ENCODE results near the gene MCL1.
A peak's percentile ranks its signal among the peaks of the same experiment; 100 is the strongest.

Gene MCL1

DNA sequence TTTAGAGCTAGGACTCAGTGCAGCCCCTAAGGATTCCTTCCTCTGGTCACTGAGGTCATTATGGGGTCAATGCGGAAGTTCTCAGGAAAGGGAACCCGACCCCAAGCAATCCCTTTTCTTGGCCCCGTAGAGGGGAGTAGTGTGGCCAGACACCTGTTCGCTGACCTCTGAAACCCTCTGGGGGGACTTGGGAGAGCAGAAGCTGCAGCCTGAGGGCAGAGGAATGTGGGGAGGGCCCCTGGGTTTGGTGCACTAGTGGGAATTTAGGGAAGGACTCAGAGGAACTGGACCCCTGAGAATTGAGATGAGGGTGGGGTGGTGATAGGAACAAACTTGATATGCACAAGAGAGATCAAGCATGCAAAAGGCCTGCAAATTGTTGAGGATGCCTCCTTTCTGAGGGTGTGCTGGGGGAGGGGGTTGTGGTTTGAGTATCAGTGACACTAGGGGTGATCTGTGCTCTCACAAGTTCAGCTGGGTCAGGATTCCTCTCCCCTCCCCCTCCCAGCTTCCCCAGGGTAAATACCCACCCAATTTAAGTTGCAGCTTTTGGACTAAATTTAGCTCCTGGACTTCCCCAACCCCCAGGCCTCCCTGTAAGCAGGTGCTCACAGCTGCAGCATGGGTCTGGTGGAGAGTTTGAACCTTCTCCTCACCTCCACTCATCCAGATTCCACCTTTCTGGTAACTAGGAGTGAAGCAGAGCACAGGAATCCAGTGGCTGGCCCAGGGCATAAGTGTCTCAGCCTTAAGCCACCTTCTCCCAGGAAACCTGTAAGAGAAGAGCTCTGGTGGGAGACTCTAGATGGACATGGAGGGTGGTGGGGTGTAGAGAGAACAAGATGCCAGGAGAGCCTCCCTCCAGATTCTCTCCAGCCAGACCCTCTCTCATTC lies 16.7 kb downstream of the MCL1 start:
- no peak overlapping the region; the same call in 1 of the 2 replicates for H3K4me3 ChIP-seq (ENCODE audit: control insufficient read depth, low read depth, low read length)
- DNase-seq (ENCODE audit: low read depth), result no peak
- TF ChIP-seq, protein P1, sequence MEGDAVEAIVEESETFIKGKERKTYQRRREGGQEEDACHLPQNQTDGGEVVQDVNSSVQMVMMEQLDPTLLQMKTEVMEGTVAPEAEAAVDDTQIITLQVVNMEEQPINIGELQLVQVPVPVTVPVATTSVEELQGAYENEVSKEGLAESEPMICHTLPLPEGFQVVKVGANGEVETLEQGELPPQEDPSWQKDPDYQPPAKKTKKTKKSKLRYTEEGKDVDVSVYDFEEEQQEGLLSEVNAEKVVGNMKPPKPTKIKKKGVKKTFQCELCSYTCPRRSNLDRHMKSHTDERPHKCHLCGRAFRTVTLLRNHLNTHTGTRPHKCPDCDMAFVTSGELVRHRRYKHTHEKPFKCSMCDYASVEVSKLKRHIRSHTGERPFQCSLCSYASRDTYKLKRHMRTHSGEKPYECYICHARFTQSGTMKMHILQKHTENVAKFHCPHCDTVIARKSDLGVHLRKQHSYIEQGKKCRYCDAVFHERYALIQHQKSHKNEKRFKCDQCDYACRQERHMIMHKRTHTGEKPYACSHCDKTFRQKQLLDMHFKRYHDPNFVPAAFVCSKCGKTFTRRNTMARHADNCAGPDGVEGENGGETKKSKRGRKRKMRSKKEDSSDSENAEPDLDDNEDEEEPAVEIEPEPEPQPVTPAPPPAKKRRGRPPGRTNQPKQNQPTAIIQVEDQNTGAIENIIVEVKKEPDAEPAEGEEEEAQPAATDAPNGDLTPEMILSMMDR (IDR thresholded peaks at IDR 0.05; ENCODE audit: control insufficient read depth, insufficient read depth, low read depth, low read length, missing control alignments), result no peak

DNA sequence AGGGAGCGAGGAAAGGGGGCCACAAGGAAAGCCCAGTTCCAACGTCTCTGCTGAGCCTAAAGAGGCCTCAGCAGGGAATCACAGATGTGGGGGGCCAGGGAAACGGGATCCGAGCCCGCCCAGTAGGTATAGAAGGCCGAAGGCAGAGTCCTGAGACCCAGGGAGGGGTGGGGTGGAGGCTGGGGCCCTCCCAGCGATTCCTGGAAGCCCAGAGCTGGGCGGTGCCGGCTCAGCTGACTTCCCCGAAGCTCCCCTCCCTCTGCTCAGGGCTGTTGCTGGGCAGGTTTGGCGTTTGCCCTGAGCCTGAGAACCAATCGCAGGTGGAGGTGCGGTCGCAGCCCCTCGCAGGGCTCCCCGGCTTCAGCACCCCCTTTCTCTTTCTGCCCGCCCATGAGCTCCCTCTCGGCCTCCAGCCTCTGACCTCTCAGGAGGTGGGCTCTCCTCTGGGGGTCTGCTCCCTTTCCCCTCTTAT lies 17.4 kb downstream of the MCL1 start:
- TF ChIP-seq, protein P1 (IDR thresholded peaks at IDR 0.05; ENCODE audit: control insufficient read depth, insufficient read depth, low read depth, low read length, missing control alignments), result no peak
- peak; percentile 86 for DNase-seq (ENCODE audit: low read depth)
- H3K4me3 ChIP-seq (ENCODE audit: control insufficient read depth, low read depth, low read length), result peak overlapping the region; percentile 53

DNA sequence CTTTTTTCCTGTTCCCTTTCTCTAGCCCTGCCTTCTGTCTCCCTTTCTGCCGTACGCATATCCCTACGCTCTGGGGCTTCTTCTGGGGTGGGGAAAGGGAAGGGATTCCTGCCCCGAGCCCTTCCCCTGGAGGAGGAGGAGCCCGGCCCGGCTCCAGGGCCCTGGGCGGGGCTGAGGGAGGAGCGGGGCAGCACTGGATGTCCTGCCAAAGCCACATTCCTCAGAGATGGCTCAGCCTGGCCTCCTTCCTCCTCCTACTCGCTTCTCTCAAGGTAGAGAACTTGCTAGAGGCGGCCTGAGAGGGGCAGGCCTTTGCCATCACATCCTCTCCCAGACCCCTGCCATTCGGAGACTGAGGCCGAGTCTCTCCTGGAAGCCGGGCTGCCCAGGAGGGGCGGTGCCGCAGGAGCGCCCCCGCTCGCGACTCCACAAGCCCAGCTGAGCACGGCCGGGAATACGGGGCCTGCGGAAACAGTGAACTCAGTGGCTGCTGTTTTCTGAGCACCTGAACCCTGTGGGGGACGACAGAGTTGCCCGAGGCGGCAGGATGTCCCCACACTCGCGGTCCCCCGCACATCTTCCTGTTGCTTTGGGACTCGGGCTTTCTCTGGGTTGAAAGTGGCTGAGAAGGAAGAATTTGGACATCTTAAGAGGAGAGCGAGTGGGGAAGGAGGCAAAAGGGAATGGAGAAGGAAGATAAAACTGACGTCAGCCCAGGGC lies 18.0 kb downstream of the MCL1 start:
- peak; percentile 97 for DNase-seq (ENCODE audit: low read depth)
- TF ChIP-seq, protein P1 (IDR thresholded peaks at IDR 0.05; ENCODE audit: control insufficient read depth, insufficient read depth, low read depth, low read length, missing control alignments), result peak; percentile 37
- peak overlapping the region; percentile 53 for H3K4me3 ChIP-seq (ENCODE audit: control insufficient read depth, low read depth, low read length)

DNA sequence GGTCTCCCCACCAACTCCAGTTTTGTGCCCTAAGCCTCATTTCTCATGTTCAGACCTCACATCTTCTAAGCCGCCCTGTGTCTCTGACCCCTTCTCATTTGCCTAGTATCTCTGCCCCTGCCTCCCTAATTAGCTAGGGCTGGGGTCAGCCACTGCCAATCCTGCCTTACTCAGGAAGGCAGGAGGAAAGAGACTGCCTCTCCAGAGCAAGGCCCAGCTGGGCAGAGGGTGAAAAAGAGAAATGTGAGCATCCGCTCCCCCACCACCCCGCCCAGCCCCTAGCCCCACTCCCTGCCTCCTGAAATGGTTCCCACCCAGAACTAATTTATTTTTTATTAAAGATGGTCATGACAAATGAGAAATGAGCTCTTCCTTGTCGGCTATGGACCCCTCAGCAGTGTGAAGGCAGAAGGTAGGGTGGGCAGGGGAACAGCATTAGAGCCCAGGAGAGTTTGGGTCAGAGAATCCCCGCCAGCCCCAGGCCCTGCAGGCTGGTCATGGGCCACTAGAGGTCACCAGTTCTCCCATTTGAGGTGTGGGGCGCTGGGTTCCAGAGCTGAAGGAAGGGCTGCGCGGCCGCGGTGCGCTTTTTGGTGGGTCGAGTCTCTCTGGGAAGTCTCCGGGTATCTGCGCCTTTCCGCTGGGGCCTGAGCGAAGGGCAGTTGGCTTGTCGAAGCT lies 18.7 kb downstream of the MCL1 start:
- no peak for DNase-seq (ENCODE audit: low read depth)
- TF ChIP-seq, protein P1 (IDR thresholded peaks at IDR 0.05; ENCODE audit: control insufficient read depth, insufficient read depth, low read depth, low read length, missing control alignments), result peak; percentile 88
- peak overlapping the region; percentile 53 for H3K4me3 ChIP-seq (ENCODE audit: control insufficient read depth, low read depth, low read length)

DNA sequence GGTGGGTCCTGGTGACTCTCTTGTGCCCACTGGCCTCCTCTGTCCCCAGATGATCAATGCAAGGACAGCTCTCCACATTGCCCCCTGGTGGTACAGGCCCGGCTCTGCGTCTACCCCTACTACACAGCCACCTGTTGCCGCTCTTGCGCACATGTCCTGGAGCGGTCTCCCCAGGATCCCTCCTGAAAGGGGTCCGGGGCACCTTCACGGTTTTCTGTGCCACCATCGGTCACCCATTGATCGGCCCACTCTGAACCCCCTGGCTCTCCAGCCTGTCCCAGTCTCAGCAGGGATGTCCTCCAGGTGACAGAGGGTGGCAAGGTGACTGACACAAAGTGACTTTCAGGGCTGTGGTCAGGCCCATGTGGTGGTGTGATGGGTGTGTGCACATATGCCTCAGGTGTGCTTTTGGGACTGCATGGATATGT lies 19.4 kb downstream of the MCL1 start:
- DNase-seq (ENCODE audit: low read depth), result no peak
- H3K4me3 ChIP-seq (ENCODE audit: control insufficient read depth, low read depth, low read length), result no peak overlapping the region
- TF ChIP-seq, protein P1 (IDR thresholded peaks at IDR 0.05; ENCODE audit: control insufficient read depth, insufficient read depth, low read depth, low read length, missing control alignments), result peak; percentile 93

DNA sequence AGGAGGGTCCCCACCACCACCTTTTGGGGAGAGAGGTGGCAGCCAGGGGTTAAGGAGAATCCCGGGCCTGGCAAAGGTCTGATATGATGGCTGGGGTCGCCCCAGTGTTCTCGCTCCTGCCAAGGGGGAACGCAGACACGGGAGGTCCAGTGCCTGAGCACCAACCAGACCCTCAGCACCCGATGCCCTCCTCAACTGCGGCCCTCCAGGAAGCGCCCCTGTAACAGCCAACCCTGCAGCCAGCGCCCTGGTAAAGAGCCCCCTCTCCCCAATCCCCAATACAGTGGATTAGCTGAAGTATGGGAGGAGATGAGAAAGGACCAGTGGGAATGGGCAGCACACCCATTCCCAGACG lies 19.8 kb downstream of the MCL1 start:
- no peak overlapping the region for H3K4me3 ChIP-seq (ENCODE audit: control insufficient read depth, low read depth, low read length)
- TF ChIP-seq, protein P1 (IDR thresholded peaks at IDR 0.05; ENCODE audit: control insufficient read depth, insufficient read depth, low read depth, low read length, missing control alignments), result no peak
- DNase-seq (ENCODE audit: low read depth), result no peak

Data from AG09309 (cell line).